GM19099 (cell line): ENCODE measurements around the gene SLC45A3.

Experiments
- POLR2A ChIP-seq: IDR thresholded peaks from 3 replicates; pipeline ENCODE4 v1.6.1; 2011; ENCODE audit warnings: low read depth; ENCODE audit not compliant: insufficient read length; ENCODE audit errors: extremely low read depth

Gene SLC45A3

DNA sequence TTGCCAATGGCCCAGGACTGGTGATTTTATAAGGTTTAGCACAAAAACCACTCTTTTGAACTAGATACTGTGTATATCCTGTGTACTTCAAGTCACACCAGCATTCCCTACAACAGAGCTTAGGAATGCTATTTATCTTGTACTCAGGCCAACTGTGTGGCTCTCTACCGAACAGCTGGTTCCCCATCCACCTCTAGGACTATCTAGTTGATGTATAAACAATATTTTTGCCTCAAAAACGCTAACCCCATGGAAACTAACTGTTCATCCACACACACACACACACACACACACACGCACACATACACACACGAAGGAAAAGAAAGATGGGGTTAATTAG, 28.7 kb upstream of the SLC45A3 start:
- no peak for TF ChIP-seq POLR2A

DNA sequence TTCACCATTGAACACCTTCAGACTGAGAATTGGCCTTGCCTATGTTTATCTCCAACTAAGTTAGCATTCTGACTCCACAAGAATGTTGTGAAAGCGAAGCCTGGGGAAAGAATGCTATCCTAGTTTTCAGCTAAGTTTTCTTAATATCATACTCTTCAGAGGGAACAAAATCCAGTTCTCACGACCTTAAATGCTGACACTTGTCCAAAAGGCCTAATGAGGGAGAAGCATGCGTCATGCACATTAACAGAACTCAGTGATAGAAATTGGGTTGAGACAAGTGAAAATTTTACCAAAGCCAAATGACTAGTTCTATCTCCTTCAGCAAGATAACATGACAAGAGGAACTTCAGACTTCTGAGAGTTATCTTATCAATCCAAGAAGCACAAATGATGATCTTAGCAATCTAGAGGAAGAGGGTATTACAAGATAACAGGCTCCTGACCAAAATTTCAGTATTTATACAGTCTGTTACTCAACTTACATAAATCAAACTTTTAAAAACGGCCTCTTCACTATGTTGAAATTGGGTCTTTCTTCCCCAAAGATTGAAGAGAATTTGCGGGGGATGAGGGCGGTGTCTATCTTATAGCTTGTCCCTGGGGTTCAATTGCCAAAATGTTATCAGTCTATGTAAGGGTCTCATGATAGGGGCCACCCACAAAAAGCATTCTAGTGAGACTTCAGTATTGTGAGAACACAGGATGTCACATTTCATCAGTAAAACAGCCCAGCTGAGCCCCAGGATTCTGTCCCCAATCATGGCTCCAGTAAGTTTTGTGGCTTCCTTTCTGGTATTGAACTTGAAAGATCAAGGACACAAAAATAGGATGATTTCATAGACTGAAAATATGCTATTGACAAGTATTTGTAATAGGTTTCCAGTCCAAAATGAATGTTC, 26.5 kb upstream of the SLC45A3 start:
- no peak for TF ChIP-seq POLR2A

DNA sequence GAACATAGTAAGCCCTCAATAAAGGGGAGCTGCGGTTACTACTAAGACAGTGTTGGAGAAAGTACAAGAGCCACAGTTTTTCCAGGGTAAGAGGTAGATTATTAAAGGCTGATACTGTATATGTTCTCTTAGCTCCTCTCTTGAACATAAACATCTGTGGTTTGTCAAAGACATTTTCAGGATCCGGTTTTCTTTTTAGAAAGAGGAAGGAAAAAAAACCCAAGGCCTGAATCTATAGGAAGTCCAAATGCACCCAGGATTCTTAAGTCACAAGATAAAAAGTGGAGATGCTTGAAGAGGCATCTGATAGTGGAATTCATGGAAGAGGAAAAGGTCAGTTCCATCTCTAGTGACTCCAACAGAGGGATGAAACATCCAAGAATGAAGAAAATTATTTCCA, 24.6 kb upstream of the SLC45A3 start:
- TF ChIP-seq POLR2A = no peak

DNA sequence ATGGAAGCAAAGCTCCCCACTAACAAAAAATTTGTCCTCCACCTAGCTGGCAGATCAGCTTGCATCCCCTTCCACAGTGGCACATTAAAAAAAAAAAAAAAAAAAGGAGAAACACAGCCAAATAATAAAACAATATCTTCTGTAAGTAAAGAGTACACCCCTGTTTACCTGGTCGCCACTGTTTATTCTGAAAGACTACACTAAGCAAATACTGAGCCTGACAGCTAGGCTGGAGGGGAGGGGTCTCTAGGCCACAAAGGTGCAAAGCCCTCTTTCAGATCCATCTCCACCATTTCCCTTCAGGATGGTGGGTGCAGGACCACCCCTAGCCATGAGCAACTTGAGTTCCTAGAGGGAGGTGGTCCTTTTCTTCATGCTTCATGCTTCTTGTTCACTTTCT, 22.8 kb upstream of the SLC45A3 start:
- TF ChIP-seq POLR2A = no peak

DNA sequence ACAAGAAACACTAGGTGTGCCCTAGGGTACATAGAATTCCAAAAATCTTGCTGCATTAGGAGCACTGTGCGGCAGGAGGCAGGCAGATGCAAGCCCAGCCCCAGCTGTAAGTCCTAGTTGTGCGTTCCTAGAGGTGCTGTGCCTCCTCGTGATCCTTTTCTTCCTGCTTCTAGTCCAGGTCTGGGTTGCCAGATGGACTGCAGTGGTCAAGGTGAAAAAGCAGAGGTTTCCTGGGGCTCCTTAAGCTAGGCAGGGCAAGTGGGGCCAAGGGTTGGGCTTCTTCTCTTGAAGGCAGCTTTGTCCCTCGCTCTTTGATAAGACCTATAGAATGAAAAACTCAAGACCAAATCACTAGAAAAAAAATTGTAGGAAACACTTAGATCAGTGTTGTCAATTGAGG, 21.6 kb upstream of the SLC45A3 start:
- no peak for TF ChIP-seq POLR2A

DNA sequence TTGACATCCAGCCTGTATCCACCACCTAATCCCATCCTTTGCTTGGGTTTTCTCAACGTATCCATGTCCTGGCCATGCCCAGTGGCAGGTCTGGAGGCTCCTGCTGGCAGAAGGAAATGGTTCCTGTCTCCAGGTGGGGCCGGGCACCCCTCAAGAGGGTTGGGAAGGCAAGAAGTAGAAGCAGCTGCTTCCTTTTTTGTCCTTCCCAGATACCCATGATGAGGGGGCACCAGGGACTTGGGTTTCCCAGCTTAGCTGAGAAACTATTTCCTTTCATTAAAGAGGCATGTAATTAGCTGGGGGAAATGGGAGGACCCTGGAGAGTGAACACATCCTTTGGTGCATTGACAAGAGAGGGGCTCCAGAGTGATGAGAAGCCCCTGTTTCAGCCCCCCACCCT, 21.1 kb upstream of the SLC45A3 start:
- TF ChIP-seq POLR2A = no peak

DNA sequence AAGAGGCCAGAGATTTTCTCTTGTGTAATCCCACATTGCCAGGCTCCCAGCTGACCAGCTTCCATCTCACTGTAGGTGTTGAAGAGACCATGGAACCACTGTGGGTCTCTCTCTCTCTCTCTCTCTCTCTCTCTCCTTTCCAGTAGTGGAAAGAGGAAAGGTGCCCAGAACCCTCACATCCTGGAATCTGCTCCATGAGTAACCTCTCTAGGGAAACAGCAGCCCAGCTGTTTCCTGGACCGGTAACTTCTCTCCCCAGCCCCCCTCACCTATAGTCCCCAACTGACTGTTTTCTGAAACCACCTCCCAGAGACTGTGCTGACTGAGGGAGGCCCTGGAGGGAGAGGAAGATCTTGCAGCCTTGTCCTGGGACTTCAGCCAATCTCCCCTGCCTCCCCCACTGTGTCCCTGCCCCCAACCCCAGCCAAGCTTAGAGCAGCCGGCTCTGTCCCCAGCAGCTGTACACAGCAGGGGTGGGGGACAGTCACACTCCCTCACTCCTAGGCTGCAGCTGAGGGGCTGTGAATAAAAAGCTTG, 20.6 kb upstream of the SLC45A3 start:
- no peak for TF ChIP-seq POLR2A

DNA sequence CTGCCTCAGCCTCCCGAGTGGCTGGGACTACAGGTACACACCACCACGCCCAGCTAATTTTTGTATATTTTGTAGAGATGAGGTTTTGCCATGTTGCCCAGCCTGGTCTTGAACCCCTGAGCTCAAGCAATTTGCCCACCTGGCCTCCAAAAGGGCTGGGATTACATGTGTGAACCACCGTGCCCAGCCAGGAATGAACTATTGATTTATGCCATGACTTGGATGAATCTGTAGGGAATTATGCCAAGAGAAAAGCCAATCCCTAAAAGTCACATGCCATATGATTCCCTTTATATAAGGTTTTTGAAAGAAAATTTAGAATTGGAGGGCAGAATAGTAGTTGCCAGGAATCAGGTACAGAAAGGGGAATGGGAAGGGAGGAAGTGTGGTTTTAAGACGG, 19.1 kb upstream of the SLC45A3 start:
- no peak for TF ChIP-seq POLR2A

DNA sequence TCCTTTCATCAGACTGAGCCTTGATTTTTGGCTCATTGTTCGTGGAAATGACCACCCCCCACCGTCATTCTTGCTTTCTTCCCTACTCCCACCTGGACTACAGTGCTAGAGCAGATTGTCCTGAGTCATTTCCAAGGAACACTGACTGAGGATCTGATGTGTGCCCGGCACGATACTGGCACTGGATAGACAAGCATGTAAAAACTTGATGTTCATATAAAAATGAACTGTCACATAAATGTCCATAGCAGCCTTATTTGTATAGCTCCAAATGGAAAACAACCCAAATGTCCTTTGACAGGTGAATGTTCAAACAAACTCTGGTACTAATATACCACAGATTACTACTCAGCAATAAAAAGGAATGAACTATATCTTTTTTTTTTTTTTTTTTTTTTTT, 18.6 kb upstream of the SLC45A3 start:
- TF ChIP-seq POLR2A = no peak

DNA sequence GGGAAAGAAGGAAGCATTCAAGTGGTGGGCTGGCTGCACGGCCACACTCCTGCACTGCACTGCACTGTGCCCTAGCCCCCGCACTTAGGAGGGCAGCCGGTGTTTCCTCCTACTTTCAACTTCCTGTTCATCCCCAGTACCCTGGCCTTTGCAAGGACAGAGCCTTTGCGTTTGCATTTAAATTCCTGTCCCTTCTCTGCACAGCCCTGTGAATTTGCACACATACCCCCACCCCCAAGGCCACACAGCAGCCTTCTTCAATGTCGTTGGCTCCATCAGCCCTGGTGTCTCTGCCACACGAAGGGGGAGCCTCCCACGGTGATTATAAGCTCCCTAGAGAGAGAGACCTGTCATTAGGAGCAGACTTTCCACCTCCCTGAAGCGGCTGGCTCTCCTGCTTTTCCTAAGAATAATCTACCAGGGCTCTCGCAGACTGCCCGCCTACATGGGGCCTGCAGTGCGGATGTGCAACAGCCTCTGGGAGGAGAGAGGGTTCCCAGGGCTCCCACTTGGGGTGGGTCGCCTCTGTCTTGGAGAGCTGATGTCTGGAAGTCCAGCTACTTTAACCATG, 13.2 kb upstream of the SLC45A3 start:
- TF ChIP-seq POLR2A = no peak

DNA sequence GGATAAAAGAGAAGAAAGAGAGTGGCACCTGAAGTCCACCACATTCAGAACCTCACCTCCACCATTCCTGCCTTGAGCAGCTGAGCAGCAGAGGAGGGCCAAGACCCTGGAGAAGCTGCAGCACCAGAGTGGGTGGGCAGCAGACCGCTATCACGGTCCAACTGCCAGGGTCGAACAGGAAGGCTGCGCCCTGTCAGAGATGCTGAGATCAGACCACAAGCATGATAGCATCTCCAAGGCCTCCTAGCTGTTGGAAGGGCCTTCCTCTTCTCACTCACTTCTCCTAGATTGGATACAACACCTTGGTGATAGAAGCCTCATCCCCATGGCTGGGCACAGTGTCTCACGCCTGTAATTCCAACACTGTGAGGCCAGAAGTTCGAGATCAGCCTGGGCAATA, 12.1 kb upstream of the SLC45A3 start:
- TF ChIP-seq POLR2A = no peak

DNA sequence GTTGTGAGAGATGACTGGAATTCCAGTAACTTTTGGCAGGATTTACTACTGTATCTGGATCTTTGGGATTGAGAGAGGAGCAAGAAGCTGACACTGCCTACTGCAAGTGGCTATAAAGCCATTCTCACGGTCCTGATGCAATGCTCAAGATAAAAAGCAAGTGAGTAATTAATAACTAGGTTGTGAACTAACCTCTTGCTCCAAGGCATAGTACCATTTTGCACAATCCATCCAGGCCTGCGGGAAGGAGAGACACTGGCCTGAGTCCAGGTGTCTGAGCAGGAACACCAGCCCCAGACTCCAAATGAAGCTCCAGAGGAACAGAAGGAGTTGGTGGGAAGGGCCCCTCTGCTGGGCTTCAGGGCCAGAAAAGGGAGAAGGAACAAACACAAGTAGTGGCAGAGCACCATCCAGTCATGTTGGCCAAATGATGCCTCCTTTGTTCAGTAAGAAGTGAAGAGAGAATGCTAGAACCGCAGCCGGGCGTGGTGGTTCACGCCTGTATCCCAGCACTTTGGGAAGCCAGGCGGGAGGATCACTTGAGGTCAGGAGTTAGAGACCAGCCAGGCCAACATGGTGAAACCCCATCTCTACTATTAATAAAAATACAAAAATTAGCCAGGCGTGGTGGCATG, 9.9 kb upstream of the SLC45A3 start:
- no peak for TF ChIP-seq POLR2A

DNA sequence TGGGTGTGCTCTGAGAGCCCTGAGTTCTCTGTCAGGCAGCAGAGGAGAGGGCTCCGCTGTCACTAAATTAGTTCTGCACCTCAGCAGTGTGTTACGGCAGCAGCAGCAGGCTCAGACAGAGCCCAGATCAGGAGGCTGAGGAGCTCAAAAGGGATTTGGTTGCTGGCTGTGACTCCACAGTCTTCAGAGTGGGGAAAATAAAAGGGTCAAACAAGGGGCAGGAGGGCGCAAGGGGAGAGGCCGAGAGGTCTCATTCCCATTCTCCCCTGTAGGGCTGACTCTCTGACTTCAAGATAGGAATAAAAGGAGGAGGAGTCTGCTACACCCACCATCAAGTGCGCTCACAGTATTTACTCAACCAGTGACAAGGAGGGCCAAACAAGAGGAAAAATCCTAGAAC, 9.2 kb upstream of the SLC45A3 start:
- TF ChIP-seq POLR2A = no peak

DNA sequence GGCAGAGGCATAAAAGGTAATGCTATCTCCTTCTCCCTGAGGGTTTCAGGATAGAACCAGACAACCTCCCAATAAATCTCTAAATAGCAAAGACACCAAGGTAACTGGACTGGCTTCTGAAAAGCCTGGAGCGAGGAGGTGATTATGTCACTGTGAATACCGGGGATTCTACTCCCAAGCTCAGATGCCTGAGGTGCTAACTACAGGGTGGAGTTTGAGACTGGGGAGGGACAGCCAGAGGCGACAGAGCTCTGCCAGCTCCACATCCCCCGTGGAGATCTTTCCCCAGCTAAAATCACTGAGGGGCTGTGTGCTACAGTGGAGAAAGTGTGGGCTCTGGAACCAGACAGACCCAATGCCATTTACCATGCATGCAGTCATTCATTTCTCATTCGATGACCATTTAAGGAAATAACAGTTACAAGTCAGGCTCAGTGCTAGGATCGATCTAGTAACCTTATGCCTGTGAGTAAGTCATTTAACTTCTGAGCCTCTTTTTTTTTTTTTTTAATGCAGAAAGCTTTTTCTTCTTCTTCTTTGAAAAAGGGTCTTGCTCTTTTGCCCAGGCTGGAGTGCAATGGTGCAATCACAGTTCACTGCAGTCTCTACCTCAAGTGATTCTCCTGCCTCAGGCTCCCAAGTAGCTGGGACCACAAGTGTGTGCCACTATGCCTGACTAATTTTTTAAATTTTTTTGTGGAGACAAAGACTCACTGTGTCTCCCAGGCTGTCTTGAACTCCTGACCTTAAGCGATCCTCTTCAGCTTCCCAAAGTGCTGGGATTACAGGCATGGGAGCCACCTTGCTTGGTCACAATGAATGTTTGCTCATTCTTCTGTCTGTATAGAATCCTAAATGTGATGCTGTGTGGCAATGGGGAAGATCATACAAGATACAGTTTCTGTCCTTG, 8.1 kb upstream of the SLC45A3 start:
- TF ChIP-seq POLR2A = no peak

DNA sequence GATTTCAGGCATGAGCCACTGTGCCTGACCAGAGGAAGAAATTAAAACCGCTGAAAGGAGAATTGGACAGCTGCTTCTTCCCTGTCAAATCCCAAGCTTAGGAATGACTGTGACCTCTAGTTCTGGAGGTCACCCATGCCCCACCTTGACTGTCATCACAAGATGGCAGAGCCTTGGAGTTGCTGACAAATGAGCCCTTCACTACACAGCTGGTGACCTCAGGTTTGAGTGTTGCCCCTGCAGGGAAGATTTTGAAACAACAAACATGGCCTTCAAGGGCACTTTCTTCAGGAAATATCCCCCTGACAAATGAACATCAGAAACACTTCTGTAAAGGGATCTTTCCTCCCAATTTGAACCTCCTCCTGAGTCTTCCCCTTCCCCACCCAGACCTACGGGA, 6.9 kb upstream of the SLC45A3 start:
- no peak for TF ChIP-seq POLR2A
